Measurements from ENCODE around the gene H1-8.
"Not testable (repeated sequence)": the region's sequence is repeated elsewhere in the genome, so short reads cannot be mapped to it uniquely, and the experiment has no call there.

The H1-8 gene

GRCh38 chr3:129533406-129533805 is 9.6 kb upstream of the H1-8 start:
- DNase-seq (ENCODE audit: low read depth in 2 of 2), result no peak

- DNase-seq (ENCODE audit: low read depth in 2 of 2), result no peak
These were observed 8.4 kb upstream of the H1-8 start for GRCh38 chr3:129534428-129535027.

DNA sequence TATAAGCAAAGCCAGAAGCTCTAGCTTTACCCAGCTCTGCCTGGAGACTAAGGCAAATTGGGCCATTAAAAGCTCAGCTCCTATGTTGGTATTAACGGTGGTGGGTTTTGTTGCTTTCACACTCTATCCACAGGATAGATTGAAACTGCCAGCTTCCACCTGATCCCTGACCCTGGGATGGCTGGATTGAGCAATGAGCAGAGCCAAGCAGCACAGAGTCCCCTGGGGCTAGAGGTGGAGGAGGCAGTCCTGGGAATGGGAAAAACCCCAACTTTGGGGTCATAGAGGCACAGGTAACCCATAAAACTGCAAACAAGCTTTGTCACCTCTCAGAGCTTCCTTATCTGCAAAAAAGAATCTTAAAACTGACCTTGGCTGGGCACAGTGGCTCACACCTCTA is 7.9 kb upstream of the H1-8 start:
- DNase-seq (ENCODE audit: low read depth in 2 of 2), result no peak

DNA sequence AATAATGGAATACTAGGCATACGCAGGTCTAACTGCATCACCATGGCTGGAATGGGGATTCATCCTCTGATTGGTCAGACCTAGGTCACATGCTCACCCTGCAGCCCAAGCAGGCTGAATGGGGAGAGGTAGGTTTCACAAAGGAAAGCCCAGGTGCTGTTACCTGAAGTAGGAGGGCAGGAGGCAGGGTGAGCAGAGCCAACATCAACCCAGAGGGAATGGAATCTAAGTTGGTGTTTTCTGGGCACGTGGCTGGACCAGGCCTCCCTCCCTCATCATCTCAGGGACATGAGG is 6.7 kb upstream of the H1-8 start:
- DNase-seq (ENCODE audit: low read depth in 2 of 2), result no peak

DNA sequence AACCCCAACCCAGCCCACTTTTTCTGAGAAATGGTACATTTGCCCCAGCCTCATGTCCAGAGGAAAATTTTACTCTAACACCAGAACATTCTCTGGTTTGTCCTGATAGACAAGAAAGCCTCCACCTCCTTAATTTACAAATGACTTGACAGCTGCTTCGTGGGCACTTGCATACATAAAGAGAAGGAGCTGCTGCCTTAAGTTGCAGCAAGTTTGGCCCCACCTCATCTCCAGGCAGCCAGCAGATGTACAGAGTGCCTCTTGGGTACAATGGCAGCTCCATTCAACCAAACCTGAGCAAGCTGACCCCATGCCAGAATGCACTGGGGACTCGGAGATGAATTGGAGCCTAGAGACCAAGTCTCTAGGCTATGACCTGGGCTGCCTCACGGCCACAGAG is 6.2 kb upstream of the H1-8 start:
- DNase-seq (ENCODE audit: low read depth in 2 of 2), result no peak

DNA sequence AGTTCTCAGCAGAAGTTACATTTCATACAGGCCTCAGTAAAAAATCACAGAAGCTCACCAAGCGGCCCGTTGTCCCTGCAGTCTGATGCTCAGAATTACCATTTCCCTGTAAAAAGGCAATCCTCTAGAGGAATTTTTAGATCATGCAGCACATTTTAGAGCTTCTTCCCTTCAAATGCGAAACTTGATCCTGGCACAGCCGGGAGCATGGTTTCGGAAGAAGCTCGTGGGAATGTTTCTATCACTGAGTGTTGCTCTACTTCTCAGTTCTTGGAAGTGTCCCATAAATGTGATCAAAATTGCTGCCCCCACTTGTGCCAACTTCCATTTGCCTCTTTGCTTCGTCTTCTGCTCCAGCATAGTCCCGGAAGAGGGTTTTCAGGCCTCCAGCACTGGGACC is 3.8 kb upstream of the H1-8 start:
- DNase-seq (ENCODE audit: low read depth in 2 of 2), result no peak

GRCh38 chr3:129540776-129541516 is 2.0 kb upstream of the H1-8 start:
- DNase-seq (ENCODE audit: low read depth in 2 of 2), result no peak

DNA sequence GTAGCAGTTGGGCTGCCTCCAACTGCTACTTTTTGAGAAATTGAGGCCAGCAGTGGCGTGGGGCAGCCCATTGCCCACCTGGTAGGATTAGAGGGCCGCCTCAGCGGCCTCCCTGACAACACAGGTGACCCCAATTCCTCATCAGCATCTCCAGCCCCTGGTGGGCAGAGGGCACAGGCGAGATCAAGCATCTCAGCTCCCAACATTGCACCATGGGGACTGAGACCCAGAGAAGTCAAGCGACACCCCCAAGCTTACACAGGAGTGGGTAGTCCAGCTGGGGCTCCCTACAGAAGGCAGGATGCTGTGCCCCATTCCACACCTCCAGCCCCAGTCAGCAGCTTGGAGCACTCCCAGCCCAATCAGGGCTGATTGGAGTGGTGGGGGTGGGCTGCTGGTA is 228 bp upstream of the H1-8 start:
- no peak for DNase-seq (ENCODE audit: low read depth in 2 of 2)

- no peak for DNase-seq (ENCODE audit: low read depth in 2 of 2)
These were observed 1.0 kb downstream of the H1-8 start for GRCh38 chr3:129543999-129544398.

DNA sequence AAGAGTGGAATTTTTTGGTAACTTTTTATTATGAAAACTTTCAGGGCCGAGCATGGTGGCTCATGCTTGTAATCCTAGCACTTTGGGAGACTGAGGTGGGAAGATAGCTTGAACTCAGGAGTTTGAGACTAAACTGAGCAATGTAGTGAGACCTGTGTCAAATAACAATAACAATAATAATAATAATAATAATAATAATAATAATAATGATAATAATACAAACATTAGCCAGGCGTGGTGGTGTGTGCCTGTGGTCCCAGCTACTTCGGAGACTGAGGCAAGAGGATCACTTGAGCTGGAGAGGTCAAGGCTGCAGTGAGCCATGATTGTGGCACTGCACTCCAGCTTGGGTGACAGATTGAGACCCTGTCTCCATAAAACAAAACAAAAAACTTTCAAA is 3.0 kb downstream of the H1-8 start:
- not testable (repeated sequence) for DNase-seq (ENCODE audit: low read depth in 2 of 2)

DNA sequence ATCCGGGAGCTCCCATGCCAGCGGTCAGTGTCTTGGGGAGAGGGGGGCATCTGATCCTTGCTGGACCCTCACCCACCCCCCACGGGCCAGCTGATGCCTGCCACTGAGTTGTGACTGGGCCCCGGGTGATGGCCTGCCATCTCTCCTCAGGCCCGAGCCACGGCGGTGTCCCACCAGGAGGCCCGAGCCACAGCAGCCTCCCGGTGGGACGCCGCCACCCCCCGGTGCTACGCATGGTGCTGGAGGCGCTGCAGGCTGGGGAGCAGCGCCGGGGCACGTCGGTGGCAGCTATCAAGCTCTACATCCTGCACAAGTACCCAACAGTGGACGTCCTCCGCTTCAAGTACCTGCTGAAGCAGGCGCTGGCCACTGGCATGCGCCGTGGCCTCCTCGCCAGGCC is 4.3 kb downstream of the H1-8 start:
- DNase-seq (ENCODE audit: low read depth in 2 of 2), result no peak

- DNase-seq (ENCODE audit: low read depth in 2 of 2), result no peak
These were observed 5.4 kb downstream of the H1-8 start for GRCh38 chr3:129548104-129548965.

DNA sequence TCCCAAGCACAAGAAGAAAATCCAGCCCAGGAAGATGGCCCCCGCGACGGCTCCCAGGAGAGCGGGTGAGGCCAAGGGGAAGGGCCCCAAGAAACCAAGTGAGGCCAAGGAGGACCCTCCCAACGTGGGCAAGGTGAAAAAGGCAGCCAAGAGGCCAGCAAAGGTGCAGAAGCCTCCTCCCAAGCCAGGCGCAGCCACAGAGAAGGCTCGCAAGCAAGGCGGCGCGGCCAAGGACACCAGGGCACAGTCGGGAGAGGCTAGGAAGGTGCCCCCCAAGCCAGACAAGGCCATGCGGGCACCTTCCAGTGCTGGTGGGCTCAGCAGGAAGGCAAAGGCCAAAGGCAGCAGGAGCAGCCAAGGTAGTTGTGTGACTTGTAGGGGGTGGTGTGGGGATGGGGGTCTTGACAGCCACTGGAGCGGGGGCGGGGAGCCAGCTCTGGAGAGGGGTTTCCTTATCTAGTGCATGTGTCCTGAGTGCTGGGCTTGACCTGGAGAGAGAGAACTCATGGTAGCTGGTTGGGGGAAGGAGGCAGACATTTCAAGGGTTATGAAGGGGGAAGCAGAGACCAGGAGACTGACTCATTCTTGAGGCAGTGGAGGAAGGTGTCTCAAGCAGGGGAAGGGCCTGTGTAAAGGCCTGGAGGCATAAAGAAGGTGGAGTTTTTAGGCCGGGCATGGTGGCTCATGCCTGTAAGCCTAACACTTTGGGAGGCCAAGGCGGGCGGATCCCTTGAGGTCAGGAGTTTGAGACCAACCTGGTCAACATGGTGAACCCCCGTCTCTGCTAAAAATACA is 6.2 kb downstream of the H1-8 start:
- DNase-seq (ENCODE audit: low read depth in 2 of 2), result no peak

- DNase-seq (ENCODE audit: low read depth in 2 of 2), result no peak
These were observed 6.8 kb downstream of the H1-8 start for GRCh38 chr3:129549805-129550204.

DNA sequence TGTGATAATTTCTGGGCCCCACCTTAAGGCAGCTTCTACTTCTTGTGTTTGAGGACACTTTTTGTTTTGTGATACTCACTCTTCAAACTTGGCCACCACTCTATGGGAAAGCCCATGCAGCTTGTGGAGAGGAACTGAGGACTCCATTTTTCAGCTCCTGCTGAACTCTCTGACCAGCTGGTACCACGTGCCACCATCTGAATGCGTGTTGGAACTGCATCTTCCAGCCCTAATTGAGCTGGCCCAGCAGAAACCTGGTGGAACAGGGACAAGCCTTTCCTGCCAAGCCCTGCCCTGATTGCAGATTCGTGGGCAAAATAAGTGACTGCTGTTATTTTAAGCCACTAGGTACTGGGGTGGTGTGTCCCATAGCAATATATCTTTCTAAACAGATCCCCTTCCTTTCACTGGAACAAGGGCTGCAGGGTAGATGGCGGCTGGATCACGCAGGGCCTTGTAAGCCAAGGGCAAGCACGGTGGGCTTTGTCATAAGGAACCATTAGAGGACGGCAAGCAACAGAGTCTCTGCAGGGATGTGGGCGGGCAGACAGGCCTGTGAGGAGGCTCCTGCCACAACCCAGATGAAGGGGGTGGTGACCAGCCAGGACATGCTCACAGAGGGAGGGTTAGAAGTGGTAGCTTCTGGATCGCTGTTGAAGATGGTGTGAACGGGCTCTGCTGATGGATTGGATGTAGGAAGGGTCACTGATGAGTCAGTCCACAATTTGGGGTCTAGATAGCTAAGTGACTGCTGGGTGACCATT is 9.5 kb downstream of the H1-8 start:
- no peak for DNase-seq (ENCODE audit: low read depth in 2 of 2)

GRCh38 chr3:129553171-129553570 is 10.2 kb downstream of the H1-8 start:
- no peak for DNase-seq (ENCODE audit: low read depth in 2 of 2)

- no peak for DNase-seq (ENCODE audit: low read depth in 2 of 2)
These were observed 10.7 kb downstream of the H1-8 start for GRCh38 chr3:129553719-129554118.

- no peak for DNase-seq (ENCODE audit: low read depth in 2 of 2)
These were observed 11.6 kb downstream of the H1-8 start for GRCh38 chr3:129554356-129555152.

GRCh38 chr3:129555153-129555550 is 12.2 kb downstream of the H1-8 start:
- DNase-seq (ENCODE audit: low read depth in 2 of 2), result no peak

DNA sequence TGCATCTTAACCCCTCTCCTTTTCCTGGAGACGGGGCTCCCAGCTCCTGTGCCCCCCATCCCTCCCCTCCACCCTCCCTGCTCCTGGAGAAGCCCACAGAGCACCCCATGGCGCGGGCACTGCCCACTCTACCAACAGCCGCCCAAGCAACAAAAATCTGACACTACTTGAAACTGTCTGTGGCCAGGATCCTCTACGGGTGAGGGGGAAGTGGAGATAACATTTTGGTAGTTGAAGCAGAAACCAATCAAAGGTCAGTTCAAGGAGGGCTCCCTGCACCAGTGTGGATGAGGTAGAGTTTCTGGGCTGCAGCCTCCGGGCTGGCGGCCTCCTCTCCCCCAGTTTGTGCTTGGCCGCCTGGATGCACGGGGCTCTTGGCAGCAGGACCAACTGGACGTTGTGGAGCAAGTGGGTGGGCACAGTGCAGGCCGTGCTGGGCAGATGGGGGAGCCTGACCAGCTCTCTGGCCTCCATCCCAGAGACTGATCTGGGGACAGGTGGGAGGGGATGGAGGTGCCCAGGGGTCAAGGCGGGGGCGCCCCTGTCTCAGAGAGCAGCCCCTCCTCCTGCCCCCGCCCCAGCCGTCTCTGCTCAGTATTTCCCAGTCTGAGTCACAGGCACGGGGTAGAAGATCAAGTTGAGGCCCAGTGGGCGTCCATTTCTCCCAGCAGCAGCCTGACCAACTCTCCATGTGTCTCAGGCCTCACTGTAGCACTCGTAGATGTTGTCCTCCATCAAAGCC is 12.8 kb downstream of the H1-8 start:
- DNase-seq (ENCODE audit: low read depth in 2 of 2), result no peak
